Breast epithelium (tissue), 3 donors: ENCODE measurements around the gene OLFML2A.

Experiments used
- POLR2A ChIP-seq: fragments of 450-650 bp; IDR thresholded peaks from one replicate; pipeline ENCODE4 v1.6.1; 2016; ENCODE audit warnings: antibody characterized with exemption, mild to moderate bottlenecking, moderate library complexity
- TF ChIP-seq, protein P1 (sequence below), 3 donors: fragments of 450-650 bp; IDR thresholded peaks; one replicate each; pipeline ENCODE4 v1.5.1; 2016 to 2017; ENCODE audit warnings: antibody characterized with exemption in 3 of 3, mild to moderate bottlenecking in 3 of 3, moderate library complexity in 3 of 3

GRCh38 chr9:124749781-124750180 is 27.2 kb upstream of the OLFML2A start:
- TF ChIP-seq, protein P1, sequence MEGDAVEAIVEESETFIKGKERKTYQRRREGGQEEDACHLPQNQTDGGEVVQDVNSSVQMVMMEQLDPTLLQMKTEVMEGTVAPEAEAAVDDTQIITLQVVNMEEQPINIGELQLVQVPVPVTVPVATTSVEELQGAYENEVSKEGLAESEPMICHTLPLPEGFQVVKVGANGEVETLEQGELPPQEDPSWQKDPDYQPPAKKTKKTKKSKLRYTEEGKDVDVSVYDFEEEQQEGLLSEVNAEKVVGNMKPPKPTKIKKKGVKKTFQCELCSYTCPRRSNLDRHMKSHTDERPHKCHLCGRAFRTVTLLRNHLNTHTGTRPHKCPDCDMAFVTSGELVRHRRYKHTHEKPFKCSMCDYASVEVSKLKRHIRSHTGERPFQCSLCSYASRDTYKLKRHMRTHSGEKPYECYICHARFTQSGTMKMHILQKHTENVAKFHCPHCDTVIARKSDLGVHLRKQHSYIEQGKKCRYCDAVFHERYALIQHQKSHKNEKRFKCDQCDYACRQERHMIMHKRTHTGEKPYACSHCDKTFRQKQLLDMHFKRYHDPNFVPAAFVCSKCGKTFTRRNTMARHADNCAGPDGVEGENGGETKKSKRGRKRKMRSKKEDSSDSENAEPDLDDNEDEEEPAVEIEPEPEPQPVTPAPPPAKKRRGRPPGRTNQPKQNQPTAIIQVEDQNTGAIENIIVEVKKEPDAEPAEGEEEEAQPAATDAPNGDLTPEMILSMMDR (IDR thresholded peaks at IDR 0.05) = no peak
- no peak for TF ChIP-seq POLR2A
